Loucy (cell line): ENCODE results near the gene EMC10.

Experiments used
- H2AFZ ChIP-seq: fragments of 200-600 bp; sonication (generic); 2 replicates; pipeline ENCODE4 v1.6.0; 2016; ENCODE audit warnings: antibody characterized with exemption, mild to moderate bottlenecking, low read length, moderate library complexity
- H3F3A ChIP-seq: fragments of 200-600 bp; 2 replicates; pipeline ENCODE4 v1.6.0; 2016; ENCODE audit warnings: antibody characterized with exemption, low read depth, mild to moderate bottlenecking
- H3K27me3 ChIP-seq: fragments of 200-600 bp; sonication (generic); 2 replicates; pipeline ENCODE4 v1.6.1; 2014; ENCODE audit warnings: low read length, mild to moderate bottlenecking; ENCODE audit not compliant: insufficient read depth, poor library complexity, severe bottlenecking
- H3K36me3 ChIP-seq: fragments of 200-600 bp; sonication (generic); 2 replicates; pipeline ENCODE4 v1.6.1; 2016; ENCODE audit warnings: low read length; ENCODE audit not compliant: insufficient read depth
- H3K4me1 ChIP-seq: fragments of 200-600 bp; sonication (generic); 2 replicates; pipeline ENCODE4 v1.5.1; 2014; ENCODE audit warnings: low read length, mild to moderate bottlenecking; ENCODE audit not compliant: insufficient read depth, poor library complexity, severe bottlenecking
- H3K4me2 ChIP-seq: fragments of 200-600 bp; sonication (generic); 2 replicates; pipeline ENCODE4 v1.6.0; 2014; ENCODE audit warnings: antibody characterized with exemption, low read length, low read depth, mild to moderate bottlenecking; ENCODE audit not compliant: poor library complexity, severe bottlenecking
- H3K4me3 ChIP-seq: fragments of 200-600 bp; sonication (generic); 2 replicates; pipeline ENCODE4 v1.5.1; 2014; ENCODE audit warnings: low read length, mild to moderate bottlenecking, mixed read lengths; ENCODE audit not compliant: poor library complexity, severe bottlenecking
- H3K79me2 ChIP-seq: fragments of 200-600 bp; sonication (generic); 2 replicates; pipeline ENCODE4 v1.6.1; 2014; ENCODE audit warnings: low read length; ENCODE audit not compliant: insufficient read depth
- H3K9ac ChIP-seq: fragments of 200-600 bp; sonication (generic); 2 replicates; pipeline ENCODE4 v1.6.0; 2014; ENCODE audit warnings: mild to moderate bottlenecking, low read depth, low read length, moderate library complexity; ENCODE audit not compliant: poor library complexity, severe bottlenecking
- H3K9me2 ChIP-seq: fragments of 200-600 bp; sonication (generic); replicated peaks from 2 replicates; pipeline ENCODE4 v1.6.1; 2016; ENCODE audit warnings: low read depth, low read length, mixed read lengths
- H3K9me3 ChIP-seq: fragments of 200-600 bp; sonication (generic); 2 replicates; pipeline ENCODE4 v1.6.1; 2014; ENCODE audit warnings: mild to moderate bottlenecking, antibody characterized with exemption, low read length, low read depth; ENCODE audit not compliant: insufficient read depth
- H4K20me1 ChIP-seq: fragments of 200-600 bp; sonication (generic); 2 replicates; pipeline ENCODE4 v1.6.0; 2014; ENCODE audit warnings: antibody characterized with exemption, low read length, mild to moderate bottlenecking; ENCODE audit not compliant: insufficient read depth, poor library complexity, severe bottlenecking
- EZH2phosphoT487 ChIP-seq: fragments of 200-600 bp; IDR thresholded peaks from 2 replicates; pipeline ENCODE4 v1.6.1; 2018; ENCODE audit warnings: antibody characterized with exemption, mild to moderate bottlenecking, moderate library complexity, borderline replicate concordance
- TF ChIP-seq, protein P1 (sequence below): fragments of 200-600 bp; sonication (generic); conservative IDR thresholded peaks from 2 replicates; pipeline ENCODE4 v1.5.1; 2014; ENCODE audit warnings: mild to moderate bottlenecking, antibody characterized with exemption, low read length

The EMC10 gene

DNA sequence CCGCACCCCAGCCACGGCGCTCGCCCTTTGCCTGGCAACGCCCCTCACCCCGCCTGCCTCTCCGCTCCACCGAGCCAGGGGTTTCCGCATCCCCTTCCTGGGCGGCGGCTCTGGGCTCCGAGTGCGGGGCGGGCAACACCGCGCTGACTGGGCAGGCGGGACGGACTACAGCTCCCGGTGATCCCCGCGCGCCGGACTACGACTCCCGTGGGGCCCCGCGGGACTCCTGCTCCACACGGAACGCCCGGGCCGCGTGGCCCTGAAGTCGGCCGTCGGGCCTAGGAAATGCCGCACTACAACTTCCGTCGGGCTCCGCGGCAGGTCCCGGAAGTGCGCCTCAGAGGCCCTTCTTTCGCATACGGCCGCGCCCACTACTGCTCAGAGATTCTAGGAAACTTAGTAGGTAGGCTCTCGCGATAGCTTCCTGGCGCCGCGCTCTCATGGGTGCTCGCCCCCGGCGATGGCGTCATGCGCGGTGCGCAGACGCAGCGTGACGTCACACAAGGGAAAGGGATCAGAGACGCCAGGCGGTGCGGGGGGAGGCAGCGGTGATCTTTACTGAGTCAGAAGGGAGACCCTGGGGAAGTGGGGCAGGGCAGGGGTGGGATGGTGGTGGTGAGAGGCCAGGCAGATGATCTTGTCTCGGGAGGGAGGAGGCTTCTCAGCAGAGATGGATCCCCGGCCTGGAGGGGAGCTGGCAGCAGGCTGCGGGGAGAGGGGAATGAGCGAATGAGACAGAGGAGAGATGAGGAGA lies 34.9 kb downstream of the EMC10 start, which contains the start of gene JOSD2:
JOSD2 (minus strand) TSS at position 123 of the 754 bp plus-strand sequence. CDS start 760 bp downstream, outside the sequence.
- Histone ChIP-seq H3K4me2 (peak within 1 kb of the TSS; percentile 71), H3K9me2 (no peaks in the 10 kb centered on the region), H3K27me3 (no peaks in the 10 kb centered on the region), H3K9ac (peak within 1 kb of the TSS; percentile 77), H2AFZ (peak within 1 kb of the TSS; percentile 78), H4K20me1 (no peaks in the 10 kb centered on the region), H3K79me2 (no peaks in the 10 kb centered on the region), H3K9me3 (no peaks in the 10 kb centered on the region), H3F3A (no peaks in the 10 kb centered on the region), H3K4me1 (peaks cover 8% of the 10 kb centered on the region), H3K36me3 (no peaks in the 10 kb centered on the region), H3K4me3 (peak within 1 kb of the TSS; percentile 78)
- no peak for TF ChIP-seq EZH2phosphoT487
- TF ChIP-seq, protein P1, sequence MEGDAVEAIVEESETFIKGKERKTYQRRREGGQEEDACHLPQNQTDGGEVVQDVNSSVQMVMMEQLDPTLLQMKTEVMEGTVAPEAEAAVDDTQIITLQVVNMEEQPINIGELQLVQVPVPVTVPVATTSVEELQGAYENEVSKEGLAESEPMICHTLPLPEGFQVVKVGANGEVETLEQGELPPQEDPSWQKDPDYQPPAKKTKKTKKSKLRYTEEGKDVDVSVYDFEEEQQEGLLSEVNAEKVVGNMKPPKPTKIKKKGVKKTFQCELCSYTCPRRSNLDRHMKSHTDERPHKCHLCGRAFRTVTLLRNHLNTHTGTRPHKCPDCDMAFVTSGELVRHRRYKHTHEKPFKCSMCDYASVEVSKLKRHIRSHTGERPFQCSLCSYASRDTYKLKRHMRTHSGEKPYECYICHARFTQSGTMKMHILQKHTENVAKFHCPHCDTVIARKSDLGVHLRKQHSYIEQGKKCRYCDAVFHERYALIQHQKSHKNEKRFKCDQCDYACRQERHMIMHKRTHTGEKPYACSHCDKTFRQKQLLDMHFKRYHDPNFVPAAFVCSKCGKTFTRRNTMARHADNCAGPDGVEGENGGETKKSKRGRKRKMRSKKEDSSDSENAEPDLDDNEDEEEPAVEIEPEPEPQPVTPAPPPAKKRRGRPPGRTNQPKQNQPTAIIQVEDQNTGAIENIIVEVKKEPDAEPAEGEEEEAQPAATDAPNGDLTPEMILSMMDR = no peak

DNA sequence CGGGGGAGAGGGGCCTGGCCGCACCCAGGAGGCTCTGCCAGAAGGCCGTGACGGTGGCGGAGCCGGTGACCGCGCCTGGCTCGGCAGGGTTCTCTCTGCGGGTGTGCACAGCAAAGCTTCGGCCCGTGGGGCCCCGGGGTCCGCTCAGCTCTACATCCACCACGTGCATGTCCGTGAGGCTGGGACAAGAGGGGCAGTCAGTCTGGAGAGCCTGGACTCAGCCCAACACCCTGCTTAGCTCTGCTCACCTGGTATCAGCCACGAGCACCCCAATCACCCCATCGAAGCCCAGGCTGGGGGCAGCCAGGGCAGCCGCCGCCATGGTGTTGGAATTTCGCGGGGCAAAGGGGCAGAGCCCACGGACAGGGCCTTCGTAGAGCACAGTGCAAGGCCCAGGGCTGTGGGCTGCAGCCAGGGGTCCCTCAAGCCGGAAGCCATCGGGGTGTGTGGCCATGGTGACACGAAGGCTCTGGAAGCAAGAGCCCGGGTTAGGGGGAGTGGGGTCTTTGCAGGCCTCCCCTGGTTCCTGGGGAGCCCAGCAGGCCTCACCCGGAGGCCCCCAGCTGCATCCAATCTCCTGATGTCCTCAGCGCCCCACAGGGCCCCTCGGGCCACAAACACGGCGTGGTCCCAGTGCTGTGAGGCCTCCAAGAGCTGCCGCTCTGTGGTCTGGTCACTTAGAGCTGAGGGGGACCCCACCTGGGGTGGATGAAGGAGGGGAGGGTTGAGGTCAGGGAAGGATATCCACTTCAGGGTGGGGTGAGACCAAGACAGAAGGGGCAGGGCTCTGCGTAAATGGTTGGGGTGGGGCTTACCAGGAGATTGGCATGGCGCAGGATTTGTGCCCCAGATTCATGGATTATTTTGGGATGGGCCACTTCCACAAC lies 36.0 kb downstream of the EMC10 start:
- no peaks in the 10 kb centered on the region for H3K9me3 ChIP-seq
- H3K36me3 ChIP-seq = no peaks in the 10 kb centered on the region
- TF ChIP-seq, protein P1 = no peak
- no peak for TF ChIP-seq EZH2phosphoT487
- peaks cover 8% of the 10 kb centered on the region for H3K4me1 ChIP-seq
- H3K79me2 ChIP-seq = no peaks in the 10 kb centered on the region
- H3K27me3 ChIP-seq = no peaks in the 10 kb centered on the region
- H2AFZ ChIP-seq = no peak overlapping the region
- H3K9ac ChIP-seq = peak overlapping the region; percentile 77
- H3K4me3 ChIP-seq = peak overlapping the region; percentile 78
- H3F3A ChIP-seq = no peaks in the 10 kb centered on the region
- H3K4me2 ChIP-seq = peak overlapping the region; percentile 65
- no peaks in the 10 kb centered on the region for H3K9me2 ChIP-seq
- no peaks in the 10 kb centered on the region for H4K20me1 ChIP-seq

DNA sequence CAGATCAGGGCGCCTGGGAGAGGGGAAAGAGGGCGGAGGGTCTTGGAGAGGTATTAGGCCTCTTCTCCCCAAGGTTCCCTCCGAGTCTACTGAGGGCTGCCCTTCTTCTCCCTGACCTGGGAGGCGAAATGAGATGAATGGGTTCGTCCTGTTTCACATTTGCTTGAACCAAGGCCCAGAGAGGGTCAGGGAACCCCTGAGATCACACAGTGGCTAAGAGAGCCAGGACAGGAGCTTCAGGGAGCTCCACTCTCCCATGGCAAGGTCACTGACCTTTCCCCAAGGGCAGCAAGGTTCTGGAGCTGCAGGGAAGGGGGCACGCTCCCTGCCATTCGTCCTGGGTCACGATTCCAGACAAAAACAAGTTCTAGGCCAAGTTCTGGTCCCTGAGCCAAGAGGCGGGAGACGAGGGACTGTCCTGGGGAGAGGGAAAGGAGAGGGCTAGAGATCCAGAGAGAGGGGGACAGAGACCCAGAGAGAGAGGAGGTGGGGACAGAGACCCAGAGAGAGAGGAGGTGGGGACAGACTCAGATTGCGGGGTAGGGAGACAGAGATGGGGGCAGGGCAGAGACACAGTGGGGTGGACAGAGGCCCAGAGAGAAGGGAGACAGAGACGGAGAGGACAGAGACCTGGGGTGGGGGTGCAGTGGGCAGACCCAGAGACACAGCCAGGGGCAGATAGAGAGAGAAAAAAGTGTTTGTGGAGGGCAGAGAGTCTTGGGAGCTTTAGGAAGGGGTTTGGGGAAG lies 36.9 kb downstream of the EMC10 start:
- H2AFZ ChIP-seq = no peak overlapping the region
- H3F3A ChIP-seq = no peaks in the 10 kb centered on the region
- TF ChIP-seq, protein P1 = no peak
- TF ChIP-seq EZH2phosphoT487 = no peak
- no peaks in the 10 kb centered on the region for H3K9me2 ChIP-seq
- peaks cover 8% of the 10 kb centered on the region for H3K4me1 ChIP-seq
- H3K9ac ChIP-seq = no peak overlapping the region
- H3K36me3 ChIP-seq = no peaks in the 10 kb centered on the region
- H3K9me3 ChIP-seq = no peaks in the 10 kb centered on the region
- H3K4me3 ChIP-seq = no peak overlapping the region
- H3K27me3 ChIP-seq = no peaks in the 10 kb centered on the region
- H3K79me2 ChIP-seq = no peaks in the 10 kb centered on the region
- H3K4me2 ChIP-seq = no peak overlapping the region
- no peaks in the 10 kb centered on the region for H4K20me1 ChIP-seq
